CD4-positive, alpha-beta T cell treated with Interferon gamma for 1 hour (primary cell): ENCODE results near the gene TRIM14.
A peak's percentile ranks its signal among the peaks of the same experiment; 100 is the strongest.
"Not testable (repeated sequence)": the region's sequence is repeated elsewhere in the genome, so short reads cannot be mapped to it uniquely, and the experiment has no call there.

Experiments used
- DNase-seq: peaks from one replicate; pipeline ENCODE4 v3.0.0-alpha.2; 2020

Gene TRIM14

DNA sequence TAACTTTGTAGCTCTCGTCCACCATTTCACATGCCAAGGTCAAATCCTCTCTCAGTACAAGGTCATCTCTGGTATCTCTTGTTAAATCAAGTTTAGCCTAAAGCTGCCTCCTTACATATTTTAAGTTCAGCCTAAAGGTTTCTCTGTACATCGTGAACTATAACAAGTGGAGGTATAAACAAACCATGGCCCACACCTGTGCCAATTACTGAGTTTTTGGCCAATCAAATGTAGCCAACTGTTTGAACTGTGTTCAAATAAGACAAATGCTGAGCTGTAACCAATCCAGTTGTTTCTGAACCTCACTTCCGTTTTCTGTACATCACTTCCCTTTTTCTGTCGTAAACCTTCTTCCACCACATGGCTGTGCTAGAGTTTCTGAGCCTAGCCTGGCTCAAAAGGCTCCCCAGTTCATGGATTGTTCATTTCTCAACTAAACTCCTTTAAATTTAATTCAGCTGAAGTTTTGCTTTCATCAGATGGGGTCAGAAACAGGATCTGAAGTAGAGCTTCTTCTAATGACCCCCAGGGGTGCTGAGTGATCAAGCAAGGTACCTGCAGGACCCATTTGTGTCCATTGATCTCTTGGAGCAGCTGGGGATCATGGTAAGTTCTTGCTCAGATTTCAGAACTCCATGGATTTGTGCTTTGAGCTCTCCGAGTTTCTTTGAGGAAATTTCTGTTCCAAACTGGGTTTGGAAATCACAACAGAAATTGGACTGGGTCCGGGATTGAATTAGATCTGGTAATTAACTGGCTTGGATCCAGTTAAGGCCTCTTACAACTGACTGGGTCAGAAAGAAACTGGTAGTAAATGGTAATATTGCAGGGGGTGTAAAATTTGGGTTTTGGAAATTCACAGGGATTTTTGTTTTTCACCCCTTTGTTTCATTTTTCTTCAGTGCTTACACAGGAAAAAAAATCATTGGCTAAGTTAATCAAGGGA is 73.5 kb downstream of the TRIM14 start:
- peak; percentile 51 for DNase-seq

DNA sequence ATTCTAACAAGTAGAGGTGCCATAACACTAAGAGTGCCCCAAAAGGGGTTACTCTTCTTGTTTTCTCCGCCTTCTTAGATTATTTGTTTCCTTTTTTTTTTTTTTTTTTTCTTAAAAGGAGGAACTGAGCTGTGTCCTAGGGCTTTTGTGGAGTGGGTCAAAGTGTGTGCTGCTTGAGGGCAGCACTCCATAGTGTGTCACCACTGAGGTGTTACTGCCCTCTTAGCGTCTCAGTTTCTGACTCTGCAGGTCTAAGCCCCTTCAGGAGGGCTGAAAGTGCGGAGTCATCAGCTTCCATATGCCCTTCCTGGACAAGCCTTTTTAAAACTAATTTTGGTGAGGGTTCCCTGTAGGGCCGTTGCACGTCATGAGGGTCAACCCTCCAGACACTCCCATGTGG is 75.1 kb downstream of the TRIM14 start:
- DNase-seq, result no peak

DNA sequence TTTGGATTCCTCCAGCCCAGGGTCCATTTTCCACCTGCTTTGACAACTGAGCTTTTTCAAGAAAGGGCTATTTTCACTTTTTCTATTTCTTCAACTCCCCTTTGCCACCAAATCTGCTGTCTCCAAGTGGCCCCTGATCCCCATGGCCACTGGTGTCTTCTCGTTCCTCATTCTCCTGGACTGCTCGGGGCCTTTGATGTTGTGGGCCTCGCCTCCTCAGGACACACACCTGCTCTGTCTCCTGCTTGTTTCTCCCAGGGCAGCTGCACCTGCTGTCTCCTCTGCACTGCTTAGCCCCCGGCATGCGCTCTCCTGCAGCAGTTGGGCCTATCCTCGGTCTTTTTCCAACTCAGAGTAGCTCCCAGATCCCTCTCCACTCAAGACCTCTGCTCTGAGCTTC is 78.8 kb downstream of the TRIM14 start:
- no peak for DNase-seq

DNA sequence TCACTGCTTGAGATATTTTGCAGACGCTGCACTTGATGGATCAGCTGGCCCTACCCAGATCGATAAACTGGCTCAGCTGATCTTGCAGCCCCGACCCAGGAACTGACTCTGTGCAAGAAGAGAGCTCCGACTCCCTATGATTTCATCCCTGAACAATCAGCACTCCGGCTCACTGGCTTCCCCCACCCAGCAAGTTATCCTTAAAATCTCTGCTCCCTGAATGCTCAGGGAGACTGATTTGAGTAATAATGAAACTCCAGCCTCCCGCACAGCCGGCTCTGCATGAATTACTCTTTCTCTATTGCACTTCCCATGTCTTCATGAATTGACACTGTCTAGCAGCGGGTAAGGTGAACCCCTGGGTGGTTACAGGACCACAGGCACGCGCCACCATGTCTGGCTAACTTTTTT is 79.4 kb downstream of the TRIM14 start:
- DNase-seq, result no peak

- no peak for DNase-seq
These were observed 80.1 kb downstream of the TRIM14 start for GRCh38 chr9:98038958-98039357.

GRCh38 chr9:98037357-98037756 is 81.7 kb downstream of the TRIM14 start:
- no peak for DNase-seq

DNA sequence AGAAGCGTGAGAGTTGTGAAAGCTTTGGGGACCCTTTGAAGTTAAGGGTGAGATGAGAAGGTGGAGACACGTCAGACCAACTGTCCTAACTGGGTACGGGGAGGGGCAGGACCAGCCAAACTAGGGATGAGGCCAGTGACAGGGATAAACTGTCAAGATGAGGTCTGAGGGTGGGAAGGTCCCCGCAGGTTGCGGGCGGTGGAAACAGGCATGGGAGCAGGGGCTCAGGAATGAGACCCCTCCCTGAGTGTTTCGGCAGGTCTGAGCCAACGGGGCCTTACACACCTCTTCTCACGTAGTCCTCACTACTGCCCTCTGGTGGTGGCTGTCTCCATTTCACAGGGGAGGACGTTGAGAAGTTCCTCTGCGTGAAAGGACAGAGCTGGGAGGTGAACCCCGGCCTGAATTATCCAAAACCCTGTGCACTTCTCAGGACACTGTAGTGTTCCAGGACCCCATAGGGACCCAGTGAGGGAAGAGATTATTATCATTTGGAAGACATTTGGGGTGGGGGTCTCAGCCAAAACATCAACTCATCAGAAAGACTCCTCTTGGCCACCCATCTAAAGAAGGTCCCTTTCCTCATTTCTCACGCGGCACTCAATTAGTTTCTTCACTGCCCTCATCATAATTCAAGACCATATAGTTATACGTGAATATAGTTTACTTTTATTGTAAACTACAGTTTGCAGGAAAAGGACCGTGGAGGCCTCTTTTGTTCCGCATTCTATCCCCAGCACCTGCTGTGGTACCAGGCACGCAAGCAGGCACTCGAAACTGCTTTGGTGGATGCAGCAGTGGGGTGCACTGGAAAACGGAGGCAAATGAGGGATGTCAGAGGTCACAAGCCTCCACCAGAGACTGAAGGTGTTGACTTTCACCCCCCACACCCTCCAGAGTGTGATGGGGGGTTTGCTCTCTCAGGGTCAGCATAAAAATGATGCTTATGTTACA is 84.2 kb downstream of the TRIM14 start:
- DNase-seq, result peak; percentile 82

GRCh38 chr9:98031935-98032334 is 87.1 kb downstream of the TRIM14 start:
- no peak for DNase-seq

DNA sequence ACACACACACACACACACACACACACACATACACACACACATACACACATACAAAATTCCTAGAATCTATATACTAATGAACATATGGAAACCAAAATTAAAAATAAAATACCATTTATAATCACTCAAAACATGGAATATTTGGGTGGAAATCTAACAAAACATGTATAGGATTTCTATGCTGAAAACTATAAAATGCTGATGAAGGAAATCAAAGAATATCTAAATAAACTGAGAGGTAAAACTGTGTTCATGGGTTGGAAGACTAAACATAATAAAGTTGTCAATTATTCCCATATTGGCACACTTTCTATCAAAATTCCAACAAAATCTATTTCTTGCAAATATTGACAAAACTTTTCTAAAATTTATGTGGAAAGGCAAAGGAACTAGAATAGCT is 87.9 kb downstream of the TRIM14 start:
- no peak for DNase-seq

DNA sequence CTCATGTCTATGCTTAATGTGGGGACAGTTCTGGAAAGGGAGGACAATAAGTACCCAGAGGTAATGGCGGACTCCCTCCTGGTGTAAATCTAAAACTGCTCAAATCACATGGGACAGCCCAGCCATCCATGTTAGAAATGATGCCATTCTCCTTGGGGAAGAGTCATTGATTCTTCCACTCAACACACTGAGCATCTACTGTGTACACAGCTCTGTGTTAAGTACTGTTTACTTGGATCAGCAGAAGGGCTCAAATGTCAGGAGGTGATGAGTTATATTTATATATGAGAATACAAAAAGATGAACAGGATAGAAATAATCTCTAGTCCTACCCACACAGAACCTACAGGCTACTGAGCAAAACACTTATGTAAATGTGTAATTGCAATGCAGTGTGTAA is 94.3 kb downstream of the TRIM14 start:
- no peak for DNase-seq

GRCh38 chr9:98022447-98022846 is 96.6 kb downstream of the TRIM14 start:
- DNase-seq, result no peak

GRCh38 chr9:98021306-98022040 is 97.5 kb downstream of the TRIM14 start:
- no peak for DNase-seq

DNA sequence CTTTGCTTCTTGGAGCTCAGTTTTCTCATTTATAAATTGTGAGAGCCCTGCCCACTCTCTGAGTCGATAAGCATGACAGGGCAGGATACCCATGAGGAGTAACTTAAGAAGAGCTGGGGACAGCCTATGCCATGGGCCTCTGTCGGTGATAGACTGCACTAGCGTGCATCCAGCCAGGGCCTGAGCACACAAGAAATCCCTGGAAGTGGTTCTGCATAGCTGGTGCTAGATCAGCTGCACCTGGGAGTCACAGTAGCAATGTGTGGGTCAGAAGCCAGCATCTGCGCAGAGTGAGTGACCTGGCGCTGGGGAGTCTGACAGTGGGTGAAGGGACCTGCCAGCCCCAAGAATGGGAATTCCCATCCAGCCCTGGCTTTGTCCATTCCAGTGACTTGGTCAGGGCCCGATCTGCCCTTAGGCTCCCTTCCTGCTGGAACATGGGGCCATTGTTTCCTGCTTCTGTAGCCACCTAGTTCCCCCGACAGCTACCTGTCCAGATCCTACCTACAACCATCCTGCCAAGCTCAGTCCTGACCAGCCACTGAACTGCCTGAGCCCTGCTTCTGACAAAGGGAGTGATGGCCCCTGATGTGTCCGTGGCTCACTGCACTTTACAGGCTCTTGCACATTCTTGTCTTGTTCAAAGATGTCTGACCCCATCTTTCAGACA is 98.4 kb downstream of the TRIM14 start:
- DNase-seq, result no peak

DNA sequence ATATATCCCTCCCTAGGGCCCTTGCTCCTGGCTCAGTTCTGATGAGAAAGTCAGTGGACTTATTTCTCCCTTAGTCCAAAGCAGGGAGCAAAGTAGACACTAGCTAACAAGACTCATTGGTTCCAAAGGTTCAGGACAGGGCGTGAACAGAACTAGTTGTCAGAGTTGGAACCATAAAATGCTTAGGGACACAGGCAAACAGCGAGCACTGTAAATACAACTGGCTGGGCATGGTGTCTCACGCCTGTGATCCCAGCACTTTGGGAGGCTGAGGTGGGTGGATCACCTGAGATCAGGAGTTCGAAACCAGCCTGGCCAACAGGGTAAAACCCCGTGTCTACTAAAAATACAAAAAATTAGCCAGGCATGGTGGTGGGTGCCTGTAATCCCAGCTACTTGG is 99.2 kb downstream of the TRIM14 start:
- not testable (repeated sequence) for DNase-seq
